Astrocyte (in vitro differentiated cells and primary cell): ENCODE results near the gene ASB16.

ENCODE experiments used
- CTCF ChIP-seq: IDR thresholded peaks from 2 replicates; pipeline ENCODE4 v1.5.1; 2011; ENCODE audit warnings: low read depth, mild to moderate bottlenecking, inconsistent platforms, low read length, moderate library complexity; ENCODE audit not compliant: insufficient read depth
- EZH2 ChIP-seq: IDR thresholded peaks from 2 replicates; pipeline ENCODE4 v1.6.1; 2012; ENCODE audit warnings: mild to moderate bottlenecking, low read length, inconsistent platforms; ENCODE audit not compliant: insufficient read depth

GRCh38 chr17:44190481-44190880, 20.0 kb downstream of the ASB16 start:
- TF ChIP-seq CTCF (no peak), EZH2 (no peak)
